ENCODE data around the gene LMTK3.

Gene LMTK3

GRCh38 chr19:48445606-48446481 lies 65.8 kb downstream of the LMTK3 start, which contains the start of gene GRWD1:
TSS of gene GRWD1 (plus strand) at chr19:48445983. CDS start at chr19:48446006, 23 bp downstream.
- Histone ChIP-seq H3K4me3 (ENCODE audit: insufficient read length, low read depth) (peak within 1 kb of the TSS; percentile 93), H3K9me3 (ENCODE audit: insufficient read depth, low read length) (no peaks in the 10 kb centered on the region), H3K27me3 (ENCODE audit: insufficient read depth, insufficient read length) (peaks cover 24% of the 10 kb centered on the region), H3K9ac (ENCODE audit: insufficient read length, low read depth) (peak within 1 kb of the TSS; percentile 94), H3K36me3 (ENCODE audit: insufficient read depth, insufficient read length, low read length) (peaks cover 40% of the 10 kb centered on the region), H3K4me1 (ENCODE audit: insufficient read depth, insufficient read length) (peaks cover 4% of the 10 kb centered on the region)
- DNase-seq (ENCODE audit: low read depth, low spot score): peak; percentile 89
- TF ChIP-seq SUZ12 (IDR thresholded peaks at IDR 0.05; ENCODE audit: extremely low read depth, insufficient read depth, insufficient read length): no peak
- TF ChIP-seq YY1 (IDR thresholded peaks at IDR 0.05; ENCODE audit: insufficient read depth, insufficient read length): peak; percentile 80
- TF ChIP-seq ZNF274 (IDR thresholded peaks at IDR 0.05; ENCODE audit: low read depth, low read length): no peak

- H3K27me3 ChIP-seq (ENCODE audit: insufficient read depth, insufficient read length): peaks cover 24% of the 10 kb centered on the region
- peak overlapping the region; percentile 93 for H3K4me3 ChIP-seq (ENCODE audit: insufficient read length, low read depth)
- no peak for TF ChIP-seq ZNF274 (IDR thresholded peaks at IDR 0.05; ENCODE audit: low read depth, low read length)
- TF ChIP-seq YY1 (IDR thresholded peaks at IDR 0.05; ENCODE audit: insufficient read depth, insufficient read length): no peak
- TF ChIP-seq SUZ12 (IDR thresholded peaks at IDR 0.05; ENCODE audit: extremely low read depth, insufficient read depth, insufficient read length): no peak
- peaks cover 34% of the 10 kb centered on the region for H3K36me3 ChIP-seq (ENCODE audit: insufficient read depth, insufficient read length, low read length)
- peaks cover 4% of the 10 kb centered on the region for H3K4me1 ChIP-seq (ENCODE audit: insufficient read depth, insufficient read length)
- DNase-seq (ENCODE audit: low read depth, low spot score): no peak
- H3K9ac ChIP-seq (ENCODE audit: insufficient read length, low read depth): no peak overlapping the region
- no peaks in the 10 kb centered on the region for H3K9me3 ChIP-seq (ENCODE audit: insufficient read depth, low read length)
Measured at GRCh38 chr19:48445256-48445605, 66.4 kb downstream of the LMTK3 start.

- no peak for DNase-seq (ENCODE audit: low read depth, low spot score)
- H3K9ac ChIP-seq (ENCODE audit: insufficient read length, low read depth): no peak overlapping the region
- H3K36me3 ChIP-seq (ENCODE audit: insufficient read depth, insufficient read length, low read length): peaks cover 30% of the 10 kb centered on the region
- peak overlapping the region; percentile 93 for H3K4me3 ChIP-seq (ENCODE audit: insufficient read length, low read depth)
- H3K9me3 ChIP-seq (ENCODE audit: insufficient read depth, low read length): no peaks in the 10 kb centered on the region
- TF ChIP-seq YY1 (IDR thresholded peaks at IDR 0.05; ENCODE audit: insufficient read depth, insufficient read length): no peak
- peaks cover 24% of the 10 kb centered on the region for H3K27me3 ChIP-seq (ENCODE audit: insufficient read depth, insufficient read length)
- peaks cover 4% of the 10 kb centered on the region for H3K4me1 ChIP-seq (ENCODE audit: insufficient read depth, insufficient read length)
Measured at GRCh38 chr19:48444936-48445200, 66.8 kb downstream of the LMTK3 start.

GRCh38 chr19:48444129-48444935 lies 67.3 kb downstream of the LMTK3 start:
- H3K9ac ChIP-seq (ENCODE audit: insufficient read length, low read depth): peak overlapping the region; percentile 10
- DNase-seq (ENCODE audit: low read depth, low spot score): no peak
- no peaks in the 10 kb centered on the region for H3K9me3 ChIP-seq (ENCODE audit: insufficient read depth, low read length)
- TF ChIP-seq SUZ12 (IDR thresholded peaks at IDR 0.05; ENCODE audit: extremely low read depth, insufficient read depth, insufficient read length) (no peak), ZNF274 (IDR thresholded peaks at IDR 0.05; ENCODE audit: low read depth, low read length) (no peak), YY1 (IDR thresholded peaks at IDR 0.05; ENCODE audit: insufficient read depth, insufficient read length) (no peak)
- H3K36me3 ChIP-seq (ENCODE audit: insufficient read depth, insufficient read length, low read length): peaks cover 25% of the 10 kb centered on the region
- peak overlapping the region; percentile 93 for H3K4me3 ChIP-seq (ENCODE audit: insufficient read length, low read depth)
- H3K27me3 ChIP-seq (ENCODE audit: insufficient read depth, insufficient read length): peaks cover 24% of the 10 kb centered on the region
- peaks cover 4% of the 10 kb centered on the region for H3K4me1 ChIP-seq (ENCODE audit: insufficient read depth, insufficient read length)

GRCh38 chr19:48443731-48444128 lies 67.9 kb downstream of the LMTK3 start:
- no peak for TF ChIP-seq YY1 (IDR thresholded peaks at IDR 0.05; ENCODE audit: insufficient read depth, insufficient read length)
- TF ChIP-seq SUZ12 (IDR thresholded peaks at IDR 0.05; ENCODE audit: extremely low read depth, insufficient read depth, insufficient read length): no peak

GRCh38 chr19:48443256-48443655 lies 68.4 kb downstream of the LMTK3 start:
- TF ChIP-seq ZNF274 (IDR thresholded peaks at IDR 0.05; ENCODE audit: low read depth, low read length) (no peak), YY1 (IDR thresholded peaks at IDR 0.05; ENCODE audit: insufficient read depth, insufficient read length) (no peak)
- Histone ChIP-seq H3K4me3 (ENCODE audit: insufficient read length, low read depth) (peak overlapping the region; percentile 28), H3K36me3 (ENCODE audit: insufficient read depth, insufficient read length, low read length) (peaks cover 15% of the 10 kb centered on the region), H3K27me3 (ENCODE audit: insufficient read depth, insufficient read length) (peaks cover 24% of the 10 kb centered on the region), H3K4me1 (ENCODE audit: insufficient read depth, insufficient read length) (peaks cover 4% of the 10 kb centered on the region), H3K9ac (ENCODE audit: insufficient read length, low read depth) (peak overlapping the region; percentile 50), H3K9me3 (ENCODE audit: insufficient read depth, low read length) (no peaks in the 10 kb centered on the region)
- no peak for DNase-seq (ENCODE audit: low read depth, low spot score)

More at GRCh38 chr19:48443731-48444128, 67.9 kb downstream of the LMTK3 start:
- H3K4me1 ChIP-seq (ENCODE audit: insufficient read depth, insufficient read length): peaks cover 4% of the 10 kb centered on the region
- no peaks in the 10 kb centered on the region for H3K9me3 ChIP-seq (ENCODE audit: insufficient read depth, low read length)
- no peak overlapping the region for H3K4me3 ChIP-seq (ENCODE audit: insufficient read length, low read depth)
- peaks cover 19% of the 10 kb centered on the region for H3K36me3 ChIP-seq (ENCODE audit: insufficient read depth, insufficient read length, low read length)
- peak overlapping the region; percentile 10 for H3K9ac ChIP-seq (ENCODE audit: insufficient read length, low read depth)
- peaks cover 24% of the 10 kb centered on the region for H3K27me3 ChIP-seq (ENCODE audit: insufficient read depth, insufficient read length)
- no peak for DNase-seq (ENCODE audit: low read depth, low spot score)
